HEK293 (cell line): ENCODE data around the gene MPHOSPH8.

Source experiments
- TF ChIP-seq, protein P1 (sequence below): fragments of 450-650 bp; formaldehyde crosslinking; IDR thresholded peaks from 2 replicates; pipeline ENCODE4 v1.5.1; 2016; ENCODE audit warnings: missing biosample characterization, missing genetic modification characterization
- TF ChIP-seq, protein P2 (sequence below): fragments of 450-650 bp; formaldehyde crosslinking; IDR thresholded peaks from 2 replicates; pipeline ENCODE4 v1.5.1; 2016; ENCODE audit warnings: missing biosample characterization, missing genetic modification characterization

DNA sequence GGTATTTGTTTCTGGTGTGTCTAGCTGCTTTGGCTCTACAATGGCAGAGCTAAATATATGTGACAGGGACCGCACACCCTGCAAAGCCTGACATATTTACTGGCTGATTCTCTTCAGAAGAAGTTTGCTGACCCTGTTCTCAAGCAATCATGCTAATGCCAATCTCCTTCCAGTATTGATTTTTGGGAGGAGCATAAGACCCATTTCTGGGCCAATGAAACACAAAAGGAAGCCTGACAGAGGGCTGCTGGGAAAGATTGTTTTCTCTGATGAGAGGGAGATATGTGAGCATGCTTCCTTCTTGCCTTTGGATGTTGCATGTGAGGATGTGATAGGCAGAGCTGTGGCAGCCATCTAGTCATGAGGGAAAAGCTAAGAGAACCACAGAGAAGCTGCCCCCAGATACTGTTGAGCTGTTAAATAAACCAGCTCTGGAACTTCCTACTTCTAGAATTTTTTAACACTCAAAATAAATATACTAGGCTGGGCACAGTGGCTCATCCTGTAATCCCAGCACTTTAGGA is 40.7 kb upstream of the MPHOSPH8 start:
- TF ChIP-seq, protein P1, sequence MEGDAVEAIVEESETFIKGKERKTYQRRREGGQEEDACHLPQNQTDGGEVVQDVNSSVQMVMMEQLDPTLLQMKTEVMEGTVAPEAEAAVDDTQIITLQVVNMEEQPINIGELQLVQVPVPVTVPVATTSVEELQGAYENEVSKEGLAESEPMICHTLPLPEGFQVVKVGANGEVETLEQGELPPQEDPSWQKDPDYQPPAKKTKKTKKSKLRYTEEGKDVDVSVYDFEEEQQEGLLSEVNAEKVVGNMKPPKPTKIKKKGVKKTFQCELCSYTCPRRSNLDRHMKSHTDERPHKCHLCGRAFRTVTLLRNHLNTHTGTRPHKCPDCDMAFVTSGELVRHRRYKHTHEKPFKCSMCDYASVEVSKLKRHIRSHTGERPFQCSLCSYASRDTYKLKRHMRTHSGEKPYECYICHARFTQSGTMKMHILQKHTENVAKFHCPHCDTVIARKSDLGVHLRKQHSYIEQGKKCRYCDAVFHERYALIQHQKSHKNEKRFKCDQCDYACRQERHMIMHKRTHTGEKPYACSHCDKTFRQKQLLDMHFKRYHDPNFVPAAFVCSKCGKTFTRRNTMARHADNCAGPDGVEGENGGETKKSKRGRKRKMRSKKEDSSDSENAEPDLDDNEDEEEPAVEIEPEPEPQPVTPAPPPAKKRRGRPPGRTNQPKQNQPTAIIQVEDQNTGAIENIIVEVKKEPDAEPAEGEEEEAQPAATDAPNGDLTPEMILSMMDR = no peak
- TF ChIP-seq, protein P2, sequence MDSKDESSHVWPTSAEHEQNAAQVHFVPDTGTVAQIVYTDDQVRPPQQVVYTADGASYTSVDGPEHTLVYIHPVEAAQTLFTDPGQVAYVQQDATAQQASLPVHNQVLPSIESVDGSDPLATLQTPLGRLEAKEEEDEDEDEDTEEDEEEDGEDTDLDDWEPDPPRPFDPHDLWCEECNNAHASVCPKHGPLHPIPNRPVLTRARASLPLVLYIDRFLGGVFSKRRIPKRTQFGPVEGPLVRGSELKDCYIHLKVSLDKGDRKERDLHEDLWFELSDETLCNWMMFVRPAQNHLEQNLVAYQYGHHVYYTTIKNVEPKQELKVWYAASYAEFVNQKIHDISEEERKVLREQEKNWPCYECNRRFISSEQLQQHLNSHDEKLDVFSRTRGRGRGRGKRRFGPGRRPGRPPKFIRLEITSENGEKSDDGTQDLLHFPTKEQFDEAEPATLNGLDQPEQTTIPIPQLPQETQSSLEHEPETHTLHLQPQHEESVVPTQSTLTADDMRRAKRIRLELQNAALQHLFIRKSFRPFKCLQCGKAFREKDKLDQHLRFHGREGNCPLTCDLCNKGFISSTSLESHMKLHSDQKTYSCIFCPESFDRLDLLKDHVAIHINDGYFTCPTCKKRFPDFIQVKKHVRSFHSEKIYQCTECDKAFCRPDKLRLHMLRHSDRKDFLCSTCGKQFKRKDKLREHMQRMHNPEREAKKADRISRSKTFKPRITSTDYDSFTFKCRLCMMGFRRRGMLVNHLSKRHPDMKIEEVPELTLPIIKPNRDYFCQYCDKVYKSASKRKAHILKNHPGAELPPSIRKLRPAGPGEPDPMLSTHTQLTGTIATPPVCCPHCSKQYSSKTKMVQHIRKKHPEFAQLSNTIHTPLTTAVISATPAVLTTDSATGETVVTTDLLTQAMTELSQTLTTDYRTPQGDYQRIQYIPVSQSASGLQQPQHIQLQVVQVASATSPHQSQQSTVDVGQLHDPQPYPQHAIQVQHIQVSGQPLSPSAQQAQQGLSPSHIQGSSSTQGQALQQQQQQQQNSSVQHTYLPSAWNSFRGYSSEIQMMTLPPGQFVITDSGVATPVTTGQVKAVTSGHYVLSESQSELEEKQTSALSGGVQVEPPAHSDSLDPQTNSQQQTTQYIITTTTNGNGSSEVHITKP (tag by site-specific recombination) = no peak
